DOHH2 (cell line): ENCODE measurements around the gene EVL.

Experiments
- H3F3A ChIP-seq: fragments of 200-600 bp; sonication (generic), shearing (Covaris generic); 2 replicates; pipeline ENCODE4 v1.6.0; 2016; ENCODE audit warnings: antibody characterized with exemption, mild to moderate bottlenecking; ENCODE audit not compliant: control insufficient read depth, insufficient read depth
- H3K27ac ChIP-seq: fragments of 200-600 bp; sonication (generic); 2 replicates; pipeline ENCODE4 v1.5.1; 2014; ENCODE audit warnings: low read depth, mild to moderate bottlenecking, low read length, moderate library complexity
- H3K27me3 ChIP-seq: fragments of 200-600 bp; sonication (generic); 2 replicates; pipeline ENCODE4 v1.6.1; 2014; ENCODE audit warnings: mild to moderate bottlenecking, low read length, mixed read lengths; ENCODE audit not compliant: control insufficient read depth
- H3K36me3 ChIP-seq: fragments of 200-600 bp; sonication (generic); 2 replicates; pipeline ENCODE4 v1.6.1; 2014; ENCODE audit warnings: mild to moderate bottlenecking, low read length, moderate library complexity, mixed read lengths; ENCODE audit not compliant: control insufficient read depth
- H3K4me1 ChIP-seq: fragments of 200-600 bp; sonication (generic); 2 replicates; pipeline ENCODE4 v1.6.1; 2014; ENCODE audit warnings: mild to moderate bottlenecking, low read length, mixed read lengths; ENCODE audit not compliant: control insufficient read depth
- H3K4me2 ChIP-seq: fragments of 200-600 bp; sonication (generic); 2 replicates; pipeline ENCODE4 v1.6.0; 2014; ENCODE audit warnings: mild to moderate bottlenecking, low read length, moderate library complexity
- H3K4me3 ChIP-seq: fragments of 200-600 bp; sonication (generic); 2 replicates; pipeline ENCODE4 v1.5.1; 2014; ENCODE audit warnings: mild to moderate bottlenecking, low read length, mixed read lengths
- H3K79me2 ChIP-seq: fragments of 200-600 bp; sonication (generic); 2 replicates; pipeline ENCODE4 v1.6.1; 2014; ENCODE audit warnings: mild to moderate bottlenecking, low read length, mixed read lengths; ENCODE audit not compliant: control insufficient read depth
- H3K9me2 ChIP-seq: fragments of 200-600 bp; sonication (generic); replicated peaks from 2 replicates; pipeline ENCODE4 v1.6.1; 2014; ENCODE audit warnings: mild to moderate bottlenecking, low read length, mixed read lengths; ENCODE audit not compliant: control insufficient read depth
- H3K9me3 ChIP-seq: fragments of 200-600 bp; sonication (generic); 2 replicates; pipeline ENCODE4 v1.6.1; 2014; ENCODE audit warnings: antibody characterized with exemption, low read length, mixed read lengths; ENCODE audit not compliant: control insufficient read depth, insufficient read depth
- H4K20me1 ChIP-seq: fragments of 200-600 bp; sonication (generic); 2 replicates; pipeline ENCODE4 v1.6.0; 2014; ENCODE audit warnings: low read depth, mild to moderate bottlenecking, antibody characterized with exemption, low read length, moderate library complexity; ENCODE audit not compliant: control insufficient read depth, insufficient read depth
- EZH2phosphoT487 ChIP-seq: fragments of 200-600 bp; sonication (generic); IDR thresholded peaks from 2 replicates; pipeline ENCODE4 v1.6.1; 2017; ENCODE audit warnings: borderline replicate concordance, mild to moderate bottlenecking, antibody characterized with exemption, low read length, moderate library complexity, mixed read lengths
- TF ChIP-seq, protein P1 (sequence below): fragments of 200-600 bp; sonication (generic); IDR thresholded peaks from one replicate; pipeline ENCODE4 v1.5.1; 2014; ENCODE audit warnings: antibody characterized with exemption, mild to moderate bottlenecking, low read depth, low read length; ENCODE audit not compliant: poor library complexity, severe bottlenecking

EVL gene

DNA sequence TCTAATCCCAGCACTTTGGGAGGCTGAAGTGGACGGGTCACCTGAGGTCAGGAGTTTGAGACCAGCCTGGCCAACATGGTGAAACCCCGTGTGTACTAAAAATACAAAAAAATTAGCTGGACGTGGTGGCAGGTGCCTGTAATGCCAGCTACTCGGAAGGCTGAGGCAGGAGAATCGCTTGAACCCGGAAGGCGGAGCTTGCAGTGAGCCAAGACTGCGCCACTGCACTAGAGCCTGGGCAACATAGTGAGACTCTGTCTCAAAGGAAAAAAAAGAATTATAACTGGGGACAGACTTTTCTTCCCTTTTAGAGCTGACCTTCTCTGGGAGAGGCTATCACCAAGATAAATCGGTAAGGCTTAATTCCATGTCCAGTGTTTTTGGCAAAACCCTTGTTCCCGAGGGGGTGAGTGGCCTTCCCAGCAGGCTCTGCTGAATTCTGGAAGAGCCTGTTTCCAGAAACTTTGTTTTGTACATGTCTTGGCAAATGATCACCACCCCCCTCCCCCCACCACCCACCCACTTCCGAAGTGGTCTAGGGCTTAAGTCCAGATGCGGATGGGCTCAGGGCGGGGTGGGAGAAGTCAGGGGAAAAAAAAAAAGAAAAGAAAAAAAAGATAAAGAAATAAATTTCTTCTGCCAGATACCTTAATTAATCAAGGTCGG lies 126.5 kb downstream of the EVL start:
- H3K4me2 ChIP-seq, result peak overlapping the region; percentile 88
- H3F3A ChIP-seq, result no peaks in the 10 kb centered on the region
- peaks cover 3% of the 10 kb centered on the region; the same call in 1 of the 2 replicates for H3K79me2 ChIP-seq
- TF ChIP-seq, protein P1, sequence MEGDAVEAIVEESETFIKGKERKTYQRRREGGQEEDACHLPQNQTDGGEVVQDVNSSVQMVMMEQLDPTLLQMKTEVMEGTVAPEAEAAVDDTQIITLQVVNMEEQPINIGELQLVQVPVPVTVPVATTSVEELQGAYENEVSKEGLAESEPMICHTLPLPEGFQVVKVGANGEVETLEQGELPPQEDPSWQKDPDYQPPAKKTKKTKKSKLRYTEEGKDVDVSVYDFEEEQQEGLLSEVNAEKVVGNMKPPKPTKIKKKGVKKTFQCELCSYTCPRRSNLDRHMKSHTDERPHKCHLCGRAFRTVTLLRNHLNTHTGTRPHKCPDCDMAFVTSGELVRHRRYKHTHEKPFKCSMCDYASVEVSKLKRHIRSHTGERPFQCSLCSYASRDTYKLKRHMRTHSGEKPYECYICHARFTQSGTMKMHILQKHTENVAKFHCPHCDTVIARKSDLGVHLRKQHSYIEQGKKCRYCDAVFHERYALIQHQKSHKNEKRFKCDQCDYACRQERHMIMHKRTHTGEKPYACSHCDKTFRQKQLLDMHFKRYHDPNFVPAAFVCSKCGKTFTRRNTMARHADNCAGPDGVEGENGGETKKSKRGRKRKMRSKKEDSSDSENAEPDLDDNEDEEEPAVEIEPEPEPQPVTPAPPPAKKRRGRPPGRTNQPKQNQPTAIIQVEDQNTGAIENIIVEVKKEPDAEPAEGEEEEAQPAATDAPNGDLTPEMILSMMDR, result no peak
- TF ChIP-seq EZH2phosphoT487, result no peak
- no peak overlapping the region for H3K27ac ChIP-seq
- H3K9me3 ChIP-seq, result no peaks in the 10 kb centered on the region
- H3K36me3 ChIP-seq, result no peaks in the 10 kb centered on the region
- H4K20me1 ChIP-seq, result no peaks in the 10 kb centered on the region
- H3K4me3 ChIP-seq, result peak overlapping the region; percentile 77
- peaks cover 16% of the 10 kb centered on the region for H3K4me1 ChIP-seq
- H3K9me2 ChIP-seq, result no peaks in the 10 kb centered on the region
- H3K27me3 ChIP-seq, result no peaks in the 10 kb centered on the region

DNA sequence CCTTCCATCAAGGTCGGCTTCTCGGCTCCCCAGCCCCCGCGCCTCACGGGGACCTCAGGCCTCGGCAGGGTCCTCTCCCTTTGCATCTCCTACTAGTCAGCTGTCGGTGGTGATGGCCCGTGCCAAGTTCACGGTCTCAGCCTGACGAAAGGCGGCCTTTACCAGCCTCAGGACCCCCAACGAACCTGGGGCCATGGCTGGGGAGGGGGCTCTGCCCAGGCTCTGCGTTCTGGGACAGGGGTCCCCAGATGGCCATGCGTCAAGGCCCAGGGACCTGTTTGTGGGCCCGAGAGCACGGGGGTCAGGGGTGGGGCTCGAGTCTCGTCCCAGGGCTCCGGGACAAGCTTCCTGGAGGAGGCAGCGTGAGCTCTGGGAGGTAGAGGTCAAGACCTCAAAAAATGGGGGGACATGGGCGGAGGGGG lies 127.0 kb downstream of the EVL start:
- TF ChIP-seq EZH2phosphoT487, result no peak
- TF ChIP-seq, protein P1, result no peak
- Histone ChIP-seq H3K4me3 (peak overlapping the region; percentile 77), H3K4me1 (peaks cover 16% of the 10 kb centered on the region), H3K27ac (peak overlapping the region; percentile 34), H3K4me2 (peak overlapping the region; percentile 88), H3K9me3 (no peaks in the 10 kb centered on the region), H3K27me3 (no peaks in the 10 kb centered on the region), H4K20me1 (no peaks in the 10 kb centered on the region), H3F3A (no peaks in the 10 kb centered on the region), H3K79me2 (peaks cover 3% of the 10 kb centered on the region; the same call in 1 of the 2 replicates), H3K36me3 (no peaks in the 10 kb centered on the region), H3K9me2 (no peaks in the 10 kb centered on the region)

DNA sequence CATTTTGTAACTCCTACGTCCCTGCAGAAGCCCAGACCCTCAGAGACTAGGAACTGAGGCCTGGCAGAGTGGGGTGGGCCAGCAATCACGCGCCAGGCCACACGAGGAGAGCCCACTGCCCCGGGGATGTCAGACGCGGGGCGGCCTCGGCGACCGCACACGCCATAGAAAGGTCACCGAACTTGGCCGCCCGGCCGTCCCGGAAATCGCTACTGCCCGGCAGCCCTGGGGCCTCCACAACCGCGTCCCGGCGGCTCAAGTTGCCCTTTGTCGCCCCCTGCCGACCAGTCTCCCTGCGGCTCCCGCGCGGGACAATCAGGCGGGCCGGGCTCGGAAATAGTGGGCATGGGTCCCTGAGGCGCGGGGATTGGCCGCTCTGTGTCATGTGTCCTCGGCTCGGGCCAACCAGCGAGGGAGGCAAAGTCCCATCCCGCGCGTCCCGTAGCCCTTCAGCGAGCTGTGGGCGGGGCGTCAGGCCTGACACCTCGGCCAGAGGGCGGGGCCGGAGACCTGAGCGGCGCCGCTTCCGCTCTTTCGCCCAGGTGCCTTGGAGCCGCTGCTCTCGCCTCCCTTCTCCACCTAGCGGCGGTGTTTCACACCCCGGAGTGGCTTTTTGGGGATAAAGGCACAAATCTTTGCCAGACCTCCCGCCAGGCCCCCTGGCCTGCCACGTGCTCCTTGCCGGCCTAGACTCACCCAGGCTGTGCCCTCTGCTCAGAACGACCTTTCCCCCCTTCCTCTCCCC lies 127.6 kb downstream of the EVL start:
- no peaks in the 10 kb centered on the region for H3K36me3 ChIP-seq
- H3K9me3 ChIP-seq, result no peaks in the 10 kb centered on the region
- peaks cover 16% of the 10 kb centered on the region for H3K4me1 ChIP-seq
- H4K20me1 ChIP-seq, result no peaks in the 10 kb centered on the region
- H3K27me3 ChIP-seq, result no peaks in the 10 kb centered on the region
- TF ChIP-seq, protein P1, result peak; percentile 79
- no peak for TF ChIP-seq EZH2phosphoT487
- H3K79me2 ChIP-seq, result peaks cover 3% of the 10 kb centered on the region; the same call in 1 of the 2 replicates
- peak overlapping the region; percentile 51 for H3K27ac ChIP-seq
- H3K4me2 ChIP-seq, result peak overlapping the region; percentile 88
- H3K9me2 ChIP-seq, result no peaks in the 10 kb centered on the region
- no peaks in the 10 kb centered on the region for H3F3A ChIP-seq
- H3K4me3 ChIP-seq, result peak overlapping the region; percentile 77
